NCI-H2081 treated with DMSO at 0.1 percent for 48 hours (cell line): ENCODE data around the gene POLR2L.

Experiments used
- DNase-seq: peaks from one replicate; lab custom pipeline; 2025; lab: John Stamatoyannopoulos, UW

Gene POLR2L

GRCh38 chr11:868802-869201 lies 26.5 kb upstream of the POLR2L start:
- DNase-seq, result no peak

GRCh38 chr11:868394-868793 lies 26.1 kb upstream of the POLR2L start:
- DNase-seq, result no peak

DNA sequence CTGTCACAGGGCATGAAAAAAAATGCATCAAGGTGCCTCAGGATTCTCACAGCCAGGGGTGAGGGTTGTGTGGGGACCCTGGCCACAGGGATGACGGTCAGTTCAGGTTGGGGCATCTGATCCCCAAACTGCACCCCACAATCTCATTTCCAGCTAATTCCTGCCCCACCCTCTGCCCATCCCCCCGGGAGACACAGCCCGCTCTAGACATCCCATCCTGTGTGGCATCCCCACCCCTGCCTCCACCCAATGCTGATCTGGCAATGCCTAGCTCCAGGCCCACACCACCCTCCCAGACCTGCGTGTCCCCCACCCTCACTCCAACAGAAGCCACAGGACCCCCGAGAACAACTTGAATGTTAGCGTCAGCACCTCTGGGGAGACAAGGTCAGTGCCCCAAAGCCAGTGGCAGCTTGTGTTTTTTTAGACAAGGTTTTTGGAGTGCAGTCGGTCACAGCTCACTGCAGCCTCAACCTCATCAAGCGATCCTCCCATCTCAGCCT lies 25.6 kb upstream of the POLR2L start:
- no peak for DNase-seq

DNA sequence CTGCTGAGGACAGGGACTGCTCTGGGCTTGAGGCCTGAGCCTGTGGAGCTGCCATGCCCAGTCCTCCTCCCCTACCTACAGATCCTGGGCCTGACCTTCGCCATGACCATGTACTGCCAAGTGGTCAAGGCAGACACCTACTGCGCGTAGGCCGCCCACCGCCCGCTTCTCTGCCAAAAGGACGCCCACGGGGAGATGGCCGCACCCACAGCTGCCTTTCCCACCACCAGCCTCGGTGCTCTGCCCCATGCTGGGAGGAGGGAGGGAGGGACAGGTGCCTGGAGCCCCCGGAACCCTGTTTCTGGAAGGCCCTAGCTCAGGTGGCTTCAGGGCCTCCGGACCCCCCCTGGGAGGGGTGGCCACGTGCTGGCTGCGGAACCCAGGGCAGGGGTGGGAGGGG lies 24.2 kb upstream of the POLR2L start:
- DNase-seq, result no peak

DNA sequence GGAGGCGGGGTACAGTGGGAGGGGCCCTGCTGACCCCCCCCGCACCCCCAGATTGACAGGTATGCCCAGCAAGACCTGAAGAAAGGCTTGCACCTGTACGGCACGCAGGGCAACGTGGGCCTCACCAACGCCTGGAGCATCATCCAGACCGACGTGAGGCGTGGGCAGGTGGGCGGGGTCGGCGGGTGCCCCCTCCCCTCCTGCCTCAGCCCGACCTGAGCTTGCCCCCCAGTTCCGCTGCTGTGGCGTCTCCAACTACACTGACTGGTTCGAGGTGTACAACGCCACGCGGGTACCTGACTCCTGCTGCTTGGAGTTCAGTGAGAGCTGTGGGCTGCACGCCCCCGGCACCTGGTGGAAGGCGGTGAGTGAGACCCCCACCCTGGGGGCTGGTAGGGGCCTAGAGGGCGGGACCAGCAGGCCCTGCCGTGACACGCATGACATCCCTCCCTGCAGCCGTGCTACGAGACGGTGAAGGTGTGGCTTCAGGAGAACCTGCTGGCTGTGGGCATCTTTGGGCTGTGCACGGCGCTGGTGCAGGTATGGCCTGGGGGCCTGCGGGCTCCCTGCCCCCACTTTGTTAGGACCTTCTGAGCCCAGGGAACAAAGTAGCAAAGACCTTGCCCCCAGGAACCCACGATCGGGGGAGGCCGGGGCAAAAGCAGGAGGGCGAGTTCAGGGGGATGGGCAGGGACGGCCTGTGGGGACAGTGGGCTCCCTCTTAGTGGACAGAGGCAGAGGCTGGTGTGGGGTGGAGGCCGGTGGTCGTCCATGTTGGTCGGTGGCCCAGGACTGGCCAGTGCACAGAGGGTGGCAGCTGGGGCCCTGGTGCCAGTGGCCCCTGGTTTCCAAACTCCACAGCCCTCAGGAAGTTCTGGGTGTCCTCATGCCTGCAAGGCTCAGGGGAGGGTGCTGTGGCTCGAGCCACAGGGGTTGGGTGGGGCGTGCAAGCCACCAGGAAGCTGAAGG lies 23.4 kb upstream of the POLR2L start:
- no peak for DNase-seq

DNA sequence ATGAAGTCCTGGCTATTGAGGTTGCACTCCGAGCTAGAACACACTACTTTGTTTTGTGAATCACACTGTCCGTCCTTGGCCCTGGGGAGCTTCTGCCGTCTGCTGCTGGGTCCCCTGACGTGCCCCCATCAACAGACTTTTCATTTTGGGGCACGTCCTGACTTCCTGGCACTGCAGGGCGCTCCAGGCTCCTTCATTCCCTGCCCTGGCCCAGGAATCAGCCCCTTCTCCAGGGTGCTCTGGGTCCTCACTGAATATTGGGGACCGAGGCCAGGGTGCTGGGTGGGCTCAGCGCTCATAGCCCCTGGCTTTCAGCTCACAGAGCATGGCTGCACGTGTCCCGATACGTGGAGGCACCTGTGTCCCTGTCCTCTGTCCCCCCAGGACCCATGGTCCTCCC lies 22.6 kb upstream of the POLR2L start:
- DNase-seq, result no peak

GRCh38 chr11:863910-864827 lies 21.8 kb upstream of the POLR2L start:
- DNase-seq, result no peak

GRCh38 chr11:863023-863909 lies 20.9 kb upstream of the POLR2L start:
- DNase-seq, result no peak

- no peak for DNase-seq
Measured at GRCh38 chr11:862696-863022, 20.3 kb upstream of the POLR2L start.

DNA sequence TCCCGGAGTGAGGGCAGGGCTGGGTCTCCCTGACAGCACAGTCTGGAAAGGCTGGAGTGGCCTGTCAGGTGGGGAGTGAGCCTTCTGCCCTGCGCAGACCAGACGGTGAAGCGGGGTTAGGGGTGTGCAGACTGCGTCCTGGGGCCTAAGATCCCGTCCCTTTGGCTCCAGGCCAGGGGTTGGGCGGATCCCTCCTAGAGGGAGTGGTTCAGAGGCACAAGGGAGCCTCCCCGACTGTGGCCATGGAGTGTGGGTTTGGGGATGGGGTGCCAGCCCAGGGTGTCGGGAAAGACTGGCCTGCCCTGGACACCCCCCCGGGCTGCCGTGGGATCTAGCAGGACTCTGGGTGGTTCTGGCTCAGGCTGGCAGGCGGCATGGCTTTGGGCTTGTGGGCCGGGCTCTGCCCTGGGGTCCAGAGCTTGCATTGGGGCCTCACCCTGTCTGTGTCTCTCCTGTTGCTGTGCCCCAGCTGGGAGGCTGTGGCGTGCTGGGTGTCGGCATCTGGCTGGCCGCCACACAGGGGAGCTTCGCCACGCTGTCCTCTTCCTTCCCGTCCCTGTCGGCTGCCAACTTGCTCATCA lies 19.8 kb upstream of the POLR2L start:
- no peak for DNase-seq

DNA sequence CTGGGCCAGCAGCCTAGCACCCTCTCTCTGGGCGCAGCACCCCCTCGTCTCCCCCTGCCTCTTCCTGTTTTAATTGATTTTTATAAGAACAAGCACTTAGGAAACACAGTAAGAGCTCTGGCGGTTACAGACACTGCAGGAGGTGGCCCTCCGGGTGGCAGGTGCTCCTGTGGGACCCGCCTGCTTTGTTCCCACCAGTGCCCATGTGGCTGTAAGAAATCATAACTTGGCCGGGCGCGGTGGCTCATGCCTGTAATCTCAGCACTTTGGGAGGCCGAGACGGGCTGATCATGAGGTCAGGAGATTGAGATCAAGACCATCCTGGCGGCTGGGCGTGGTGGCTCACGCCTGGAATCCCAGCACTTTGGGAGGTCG lies 18.8 kb upstream of the POLR2L start:
- DNase-seq, result no peak

- no peak for DNase-seq
Measured at GRCh38 chr11:860234-861104, 18.1 kb upstream of the POLR2L start.

DNA sequence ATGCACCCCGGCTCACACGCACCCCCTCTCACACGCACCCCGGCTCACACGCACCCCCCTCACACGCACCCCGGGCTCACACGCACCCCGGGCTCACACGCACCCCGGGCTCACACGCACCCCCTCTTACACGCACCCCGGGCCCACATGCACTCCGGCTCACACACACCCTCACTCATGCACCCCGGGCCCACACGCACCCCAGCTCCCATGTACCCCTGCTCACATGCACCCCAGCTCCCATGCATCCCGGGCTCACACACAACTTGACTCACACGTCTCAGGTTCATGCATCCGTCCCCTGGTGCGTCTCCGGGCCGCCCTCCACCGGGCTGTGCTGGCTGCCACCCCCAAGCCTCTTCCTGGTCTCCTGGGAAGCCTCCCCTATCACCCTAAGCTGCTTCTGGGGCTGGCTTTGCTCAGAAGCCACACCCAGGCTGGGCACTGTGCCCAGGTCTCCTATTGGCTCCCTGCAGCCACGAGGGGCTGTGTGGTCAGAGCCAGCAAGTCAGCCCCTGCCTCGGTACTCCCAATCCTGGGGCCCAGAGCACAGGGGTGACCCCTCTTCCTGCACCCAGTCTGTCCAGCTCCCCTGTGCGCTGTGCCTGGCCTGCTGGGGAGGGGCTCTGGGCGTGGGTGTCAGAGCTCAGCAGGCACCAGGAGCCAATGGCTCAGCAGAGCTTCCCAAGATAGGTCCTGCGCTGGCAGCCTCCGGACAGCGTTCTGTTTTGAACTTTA lies 17.2 kb upstream of the POLR2L start:
- DNase-seq, result no peak

DNA sequence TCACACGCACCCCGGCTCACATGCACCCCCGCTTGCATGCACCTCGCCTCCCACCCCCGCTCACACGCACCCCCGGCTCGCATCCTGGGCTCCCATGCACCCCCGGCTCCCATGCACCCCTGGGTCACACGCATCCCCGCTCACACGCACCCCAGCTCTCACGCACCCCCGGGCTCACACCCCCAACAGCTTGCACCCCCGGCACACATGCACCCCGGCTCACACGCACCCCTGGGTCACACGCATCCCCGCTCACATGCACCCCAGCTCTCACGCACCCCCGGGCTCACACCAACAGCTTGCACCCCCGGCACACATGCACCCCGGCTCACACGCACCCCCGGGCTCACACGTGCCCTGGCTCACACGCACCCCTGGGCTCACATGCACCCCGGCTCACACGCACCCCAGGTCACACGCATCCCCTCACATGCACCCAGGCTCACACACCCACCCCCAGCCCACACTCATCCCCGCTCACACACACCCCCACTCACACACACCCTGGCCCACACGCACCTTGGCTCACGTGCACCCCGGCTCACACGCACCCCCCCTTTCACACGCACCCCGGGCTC lies 16.5 kb upstream of the POLR2L start:
- no peak for DNase-seq

DNA sequence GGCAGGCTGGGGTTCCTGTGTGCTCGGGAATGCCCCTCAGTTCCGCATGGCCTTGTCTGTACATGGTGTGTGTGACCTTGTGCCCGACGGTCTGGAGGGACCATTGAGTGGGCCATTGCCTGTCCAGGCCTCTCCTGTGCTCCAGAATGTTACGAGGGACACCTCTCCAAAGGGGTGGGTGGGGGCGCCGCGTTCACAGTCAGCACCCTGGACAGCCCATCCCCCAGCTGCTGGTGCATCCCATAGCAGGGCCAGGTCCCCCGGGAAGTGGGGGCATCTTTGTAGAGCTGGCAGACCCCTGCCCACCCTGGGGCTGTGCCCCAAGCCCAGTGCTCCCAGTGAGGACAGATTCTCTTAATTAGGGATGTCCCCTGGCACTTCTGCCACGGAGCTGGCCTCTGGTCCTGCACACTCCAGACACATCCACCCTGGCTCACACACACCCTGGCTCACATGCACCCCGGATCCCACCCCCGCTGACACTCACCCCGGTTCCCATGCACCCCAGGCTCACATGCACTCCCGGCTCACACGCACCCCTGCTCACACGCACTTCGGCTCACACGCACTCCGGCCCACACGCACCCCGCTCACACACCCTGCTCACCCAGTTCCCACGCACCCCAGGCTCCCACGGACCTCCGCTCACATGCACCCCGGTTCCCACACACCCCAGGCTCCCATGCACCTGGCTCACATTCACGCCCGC lies 15.9 kb upstream of the POLR2L start:
- no peak for DNase-seq

DNA sequence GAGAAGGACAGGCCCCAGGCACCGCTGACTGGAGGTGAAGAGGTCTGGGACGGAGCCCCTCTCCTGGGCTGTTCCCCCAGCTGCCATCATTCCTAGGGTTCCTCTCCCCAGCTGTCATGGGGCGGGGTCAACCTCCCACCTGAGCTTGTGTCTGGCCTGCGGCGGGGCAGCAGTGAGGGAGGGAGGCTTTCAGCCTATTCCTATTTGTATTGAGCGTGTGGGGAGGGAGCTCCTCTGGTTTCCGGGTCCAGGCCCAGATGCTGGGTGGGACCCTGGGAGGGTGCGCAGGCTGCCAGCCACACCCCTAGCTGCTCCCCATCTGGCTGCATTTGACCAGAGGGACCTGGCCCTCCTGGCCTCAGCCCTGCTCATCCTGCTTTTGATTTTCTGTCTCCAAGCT lies 14.1 kb upstream of the POLR2L start:
- DNase-seq, result no peak

DNA sequence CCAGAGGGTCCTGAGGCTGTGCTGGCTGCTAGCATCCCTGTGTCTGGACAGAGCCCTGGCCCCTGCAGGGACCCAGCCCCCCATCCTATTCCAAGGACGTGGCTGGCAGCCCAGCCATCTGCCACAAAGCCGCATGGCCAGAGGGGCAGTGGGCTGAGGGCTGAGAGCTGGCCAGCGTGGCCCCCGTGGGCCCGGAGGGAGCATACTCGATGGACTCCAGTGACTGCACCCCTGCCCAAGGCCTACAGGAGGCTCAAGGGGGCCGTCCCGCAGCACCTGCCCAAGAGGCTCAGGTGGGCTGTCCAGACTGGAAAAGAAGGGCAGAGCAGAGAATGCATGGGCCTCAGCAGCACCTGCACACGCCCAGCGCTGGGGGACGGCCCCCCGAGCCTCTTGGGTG lies 13.5 kb upstream of the POLR2L start:
- DNase-seq, result no peak

DNA sequence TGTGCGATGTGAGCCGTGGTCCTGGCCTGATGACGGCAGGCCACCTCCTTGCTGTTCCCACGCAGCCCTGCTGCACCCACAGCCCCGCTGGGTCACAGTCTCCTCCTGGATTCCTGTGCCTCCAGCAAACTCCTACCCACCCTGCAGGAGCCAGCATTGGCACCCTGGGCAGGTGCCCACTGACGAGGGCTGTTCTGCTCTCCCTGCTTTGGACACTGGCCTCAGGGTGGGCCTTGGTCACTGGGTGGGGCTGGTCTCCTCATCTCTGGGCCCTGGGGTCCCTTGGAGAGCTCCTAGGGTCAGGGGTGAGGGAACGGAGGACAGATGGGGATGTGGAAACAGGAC lies 13.0 kb upstream of the POLR2L start:
- DNase-seq, result no peak
